H9 (cell line): Measurements from ENCODE around the gene TPBG. TPM values are rescaled to one million over a fixed set of nuclear protein-coding genes. Genes with fewer than 3 reads are reported as not detected.

Source experiments
- DNase-seq: peaks from one replicate; pipeline ENCODE4 v3.0.0-alpha.2; 2017
- H2AFZ ChIP-seq: one replicate; pipeline ENCODE4 v1.6.1; 2013; ENCODE audit warnings: mild to moderate bottlenecking, low read length, control low read depth, moderate library complexity
- H2AK5ac ChIP-seq: 2 replicates; pipeline ENCODE4 v1.6.1; 2013; ENCODE audit warnings: low read length, control low read depth, mixed read lengths; ENCODE audit not compliant: insufficient read length
- H2BK120ac ChIP-seq: one replicate; pipeline ENCODE4 v1.6.1; 2013; ENCODE audit warnings: low read depth, mild to moderate bottlenecking, low read length, control low read depth, inconsistent platforms; ENCODE audit not compliant: poor library complexity, severe bottlenecking
- H2BK12ac ChIP-seq: 2 replicates; pipeline ENCODE4 v1.6.1; 2013; ENCODE audit warnings: low read length, control low read depth, mixed read lengths, low read depth; ENCODE audit not compliant: insufficient read length
- H2BK15ac ChIP-seq: 2 replicates; pipeline ENCODE4 v1.6.1; 2013; ENCODE audit warnings: low read depth, low read length, control low read depth
- H2BK20ac ChIP-seq: one replicate; pipeline ENCODE4 v1.6.1; 2013; ENCODE audit warnings: low read depth, mild to moderate bottlenecking, low read length, control low read depth, inconsistent platforms; ENCODE audit not compliant: poor library complexity, severe bottlenecking
- H2BK5ac ChIP-seq: 2 replicates; pipeline ENCODE4 v1.6.1; 2013; ENCODE audit warnings: low read length, control low read depth, mixed read lengths; ENCODE audit not compliant: insufficient read length
- H3K14ac ChIP-seq: 2 replicates; pipeline ENCODE4 v1.6.1; 2013; ENCODE audit warnings: low read length, control low read depth; ENCODE audit not compliant: insufficient read depth
- H3K18ac ChIP-seq: 2 replicates; pipeline ENCODE4 v1.6.1; 2013; ENCODE audit warnings: low read depth, mild to moderate bottlenecking, mixed read lengths, low read length, control low read depth; ENCODE audit not compliant: insufficient read length
- H3K23ac ChIP-seq: 2 replicates; pipeline ENCODE4 v1.6.1; 2013; ENCODE audit warnings: low read length, control low read depth, mixed read lengths, low read depth; ENCODE audit not compliant: insufficient read length
- H3K23me2 ChIP-seq: 2 replicates; pipeline ENCODE4 v1.6.1; 2013; ENCODE audit warnings: low read depth, mild to moderate bottlenecking, mixed read lengths, low read length, control low read depth; ENCODE audit not compliant: insufficient read length, poor library complexity, severe bottlenecking
- H3K27ac ChIP-seq: 2 replicates; pipeline ENCODE4 v1.5.1; 2013; ENCODE audit warnings: low read length, control low read depth, mixed read lengths, low read depth; ENCODE audit not compliant: insufficient read length
- H3K27me3 ChIP-seq: 2 replicates; pipeline ENCODE4 v1.6.1; 2013; ENCODE audit warnings: low read length, control low read depth, inconsistent platforms; ENCODE audit not compliant: insufficient read depth
- H3K4ac ChIP-seq: 2 replicates; pipeline ENCODE4 v1.6.1; 2013; ENCODE audit warnings: low read depth, mild to moderate bottlenecking, control low read depth, inconsistent platforms, low read length, moderate library complexity
- H3K4me1 ChIP-seq: 2 replicates; pipeline ENCODE4 v1.6.1; 2013; ENCODE audit warnings: low read length, control low read depth, inconsistent platforms; ENCODE audit not compliant: insufficient read depth
- H3K4me2 ChIP-seq: 2 replicates; pipeline ENCODE4 v1.6.1; 2013; ENCODE audit warnings: low read length, control low read depth, mixed read lengths; ENCODE audit not compliant: insufficient read length, insufficient read depth
- H3K56ac ChIP-seq: 2 replicates; pipeline ENCODE4 v1.6.1; 2013; ENCODE audit warnings: low read depth, mild to moderate bottlenecking, mixed read lengths, low read length, control low read depth; ENCODE audit not compliant: insufficient read length
- H3K79me1 ChIP-seq: 2 replicates; pipeline ENCODE4 v1.6.1; 2013; ENCODE audit warnings: low read depth, mild to moderate bottlenecking, moderate library complexity, low read length, control low read depth, inconsistent platforms; ENCODE audit not compliant: insufficient read depth, poor library complexity, severe bottlenecking
- H3K79me2 ChIP-seq: 2 replicates; pipeline ENCODE4 v1.6.1; 2013; ENCODE audit warnings: low read length, control low read depth, inconsistent platforms; ENCODE audit not compliant: insufficient read depth
- H3K9ac ChIP-seq: 2 replicates; pipeline ENCODE4 v1.6.1; 2013; ENCODE audit warnings: low read length, control low read depth, mixed read lengths; ENCODE audit not compliant: insufficient read length; ENCODE audit errors: extremely low read depth
- H3K9me3 ChIP-seq: one replicate; pipeline ENCODE4 v1.6.1; 2013; ENCODE audit warnings: low read depth, low read length, inconsistent platforms; ENCODE audit not compliant: control insufficient read depth
- H3T11ph ChIP-seq: one replicate; pipeline ENCODE4 v1.6.1; 2013; ENCODE audit warnings: mild to moderate bottlenecking, low read length, control low read depth, inconsistent platforms
- H4K20me1 ChIP-seq: one replicate; pipeline ENCODE4 v1.6.1; 2013; ENCODE audit not compliant: control insufficient read depth, insufficient read length, insufficient read depth
- H4K5ac ChIP-seq: 2 replicates; pipeline ENCODE4 v1.6.1; 2013; ENCODE audit warnings: low read depth, mild to moderate bottlenecking, mixed read lengths, low read length, control low read depth; ENCODE audit not compliant: insufficient read length
- H4K8ac ChIP-seq: replicated peaks from 2 replicates; pipeline ENCODE4 v1.6.1; 2013; ENCODE audit warnings: low read length, control low read depth, mixed read lengths, low read depth; ENCODE audit not compliant: insufficient read length
- H4K91ac ChIP-seq: 2 replicates; pipeline ENCODE4 v1.6.1; 2013; ENCODE audit warnings: low read depth, mild to moderate bottlenecking, moderate library complexity, mixed read lengths, low read length, control low read depth; ENCODE audit not compliant: insufficient read length
- H3K27ac Mint-ChIP-seq, 3 experiments: 2 replicates in 2 of 3; 3 replicates in 1 of 3; pipeline ENCODE4 v1.8.0; 2020 to 2021; ENCODE audit warnings: mixed read lengths in 3 of 3, mild to moderate bottlenecking in 1 of 3, moderate library complexity in 1 of 3
- H3K27me3 Mint-ChIP-seq: 2 replicates; pipeline ENCODE4 v1.8.0; 2021; ENCODE audit warnings: low read depth, mild to moderate bottlenecking, moderate library complexity, mixed read lengths
- H3K36me3 Mint-ChIP-seq, 3 experiments: 2 replicates in 2 of 3; 3 replicates in 1 of 3; pipeline ENCODE4 v1.8.0; 2020 to 2021; ENCODE audit warnings: low read depth in 3 of 3, mixed read lengths in 3 of 3; ENCODE audit not compliant: insufficient read depth in 1 of 3
- H3K4me1 Mint-ChIP-seq, 2 experiments: 2 replicates each; pipeline ENCODE4 v1.8.0; 2020; ENCODE audit warnings: mixed read lengths in 2 of 2
- H3K4me3 Mint-ChIP-seq, 2 experiments: 2 replicates in 1 of 2; 3 replicates in 1 of 2; pipeline ENCODE4 v1.8.0; 2020 to 2021; ENCODE audit warnings: mild to moderate bottlenecking in 2 of 2, mixed read lengths in 2 of 2, moderate library complexity in 1 of 2
- H3K9me3 Mint-ChIP-seq, 2 experiments: 2 replicates in 1 of 2; 3 replicates in 1 of 2; pipeline ENCODE4 v1.8.0; 2020; ENCODE audit warnings: mild to moderate bottlenecking in 2 of 2, mixed read lengths in 2 of 2, moderate library complexity in 1 of 2
- WGBS: extraction: QIAGEN DNeasy Blood & Tissue Kit; methylation state at CpG from one replicate; pipeline ENCODE4 v1.1.7; 2013; ENCODE audit warnings: missing lambda C conversion rate, low lambda C conversion rate, mixed read lengths; ENCODE audit not compliant: insufficient read length; ENCODE audit errors: extremely low coverage; 5-methylcytosine and 5-hydroxymethylcytosine counted together
- total RNA-seq: library from RNA; stranded (reverse); gene quantifications from 2 replicates; pipeline ENCODE4 v1.2.1, GENCODE V29; 2021
- TF ChIP-seq, protein P1 (sequence below): fragments of 200-600 bp; sonication (generic); conservative IDR thresholded peaks from 3 replicates; pipeline ENCODE4 v1.8.0; 2021; ENCODE audit warnings: antibody characterized with exemption, mild to moderate bottlenecking

The TPBG gene
- total RNA-seq, 1 experiment from 2014 or later = 19.0 TPM

DNA sequence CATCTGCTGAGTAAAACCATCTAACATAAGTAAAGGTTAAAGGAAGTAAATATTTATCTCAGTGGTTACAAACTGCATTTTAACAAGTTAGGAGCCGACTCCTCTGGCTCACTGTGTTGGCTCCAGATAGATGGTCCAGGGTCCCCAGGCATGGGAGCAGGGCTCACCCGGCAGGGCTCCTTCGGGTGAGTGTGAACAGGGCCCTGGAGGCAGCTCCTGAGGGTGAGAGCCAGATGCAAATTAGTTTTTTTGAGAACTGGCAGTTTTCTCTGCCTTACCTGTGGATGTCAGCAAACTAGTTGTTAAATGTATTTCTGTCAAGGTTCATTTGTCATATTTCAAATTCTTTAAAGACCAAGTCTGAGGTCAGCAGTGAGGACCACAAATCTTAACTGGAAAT is 21.5 kb downstream of the TPBG start:
- H3K27ac Mint-ChIP-seq = peak overlapping the region in 2 of 3 experiments; percentile 48 to 86; a peak in 2 of 7 replicates
- no peak overlapping the region for H3K18ac ChIP-seq
- H2BK20ac ChIP-seq = no peak overlapping the region
- H3K9me3 Mint-ChIP-seq = no peaks in the 10 kb centered on the region
- DNase-seq = no peak
- no peaks in the 10 kb centered on the region for H3K79me1 ChIP-seq
- no peak overlapping the region for H3T11ph ChIP-seq
- H3K79me2 ChIP-seq = no peaks in the 10 kb centered on the region
- H2BK120ac ChIP-seq = no peak overlapping the region
- H3K9me3 ChIP-seq = no peaks in the 10 kb centered on the region
- H4K20me1 ChIP-seq = no peaks in the 10 kb centered on the region
- H4K91ac ChIP-seq = no peak overlapping the region
- H2BK5ac ChIP-seq = no peak overlapping the region
- H3K9ac ChIP-seq = no peak overlapping the region
- peaks cover 2% of the 10 kb centered on the region; the same call in 1 of the 2 replicates for H3K4me1 ChIP-seq
- no peak overlapping the region for H4K5ac ChIP-seq
- H3K4me3 Mint-ChIP-seq = peak overlapping the region in 1 of 2 experiments; percentile 26; a peak in 1 of 5 replicates
- no peak overlapping the region for H3K56ac ChIP-seq
- H3K27me3 Mint-ChIP-seq = no peaks in the 10 kb centered on the region
- no peaks in the 10 kb centered on the region for H3K27me3 ChIP-seq
- H3K4ac ChIP-seq = no peak overlapping the region
- H3K4me2 ChIP-seq = no peak overlapping the region
- H3K23me2 ChIP-seq = no peaks in the 10 kb centered on the region
- no peak overlapping the region for H4K8ac ChIP-seq
- H2BK12ac ChIP-seq = no peak overlapping the region
- no peak overlapping the region for H3K23ac ChIP-seq
- no peaks in the 10 kb centered on the region for H3K36me3 Mint-ChIP-seq
- H2BK15ac ChIP-seq = no peak overlapping the region
- no peak overlapping the region for H2AFZ ChIP-seq
- no peak overlapping the region for H2AK5ac ChIP-seq
- WGBS = no CpG with 5 or more reads among the region's 3 CpGs
- H3K27ac ChIP-seq = no peak overlapping the region
- H3K4me1 Mint-ChIP-seq = peaks cover 24 to 28% of the 10 kb centered on the region in 2 experiments
- TF ChIP-seq, protein P1, sequence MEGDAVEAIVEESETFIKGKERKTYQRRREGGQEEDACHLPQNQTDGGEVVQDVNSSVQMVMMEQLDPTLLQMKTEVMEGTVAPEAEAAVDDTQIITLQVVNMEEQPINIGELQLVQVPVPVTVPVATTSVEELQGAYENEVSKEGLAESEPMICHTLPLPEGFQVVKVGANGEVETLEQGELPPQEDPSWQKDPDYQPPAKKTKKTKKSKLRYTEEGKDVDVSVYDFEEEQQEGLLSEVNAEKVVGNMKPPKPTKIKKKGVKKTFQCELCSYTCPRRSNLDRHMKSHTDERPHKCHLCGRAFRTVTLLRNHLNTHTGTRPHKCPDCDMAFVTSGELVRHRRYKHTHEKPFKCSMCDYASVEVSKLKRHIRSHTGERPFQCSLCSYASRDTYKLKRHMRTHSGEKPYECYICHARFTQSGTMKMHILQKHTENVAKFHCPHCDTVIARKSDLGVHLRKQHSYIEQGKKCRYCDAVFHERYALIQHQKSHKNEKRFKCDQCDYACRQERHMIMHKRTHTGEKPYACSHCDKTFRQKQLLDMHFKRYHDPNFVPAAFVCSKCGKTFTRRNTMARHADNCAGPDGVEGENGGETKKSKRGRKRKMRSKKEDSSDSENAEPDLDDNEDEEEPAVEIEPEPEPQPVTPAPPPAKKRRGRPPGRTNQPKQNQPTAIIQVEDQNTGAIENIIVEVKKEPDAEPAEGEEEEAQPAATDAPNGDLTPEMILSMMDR = no peak
- no peak overlapping the region for H3K14ac ChIP-seq
